NCI-H1694 (cell line): ENCODE results near the gene KNDC1.

ENCODE experiments used
- DNase-seq: peaks from one replicate; lab custom pipeline; 2025; lab: John Stamatoyannopoulos, UW

KNDC1 gene

GRCh38 chr10:133241501-133242205 lies 81.6 kb downstream of the KNDC1 start:
- no peak for DNase-seq

- DNase-seq: no peak
These were observed 82.8 kb downstream of the KNDC1 start for GRCh38 chr10:133242611-133243356.

- DNase-seq: no peak
These were observed 83.6 kb downstream of the KNDC1 start for GRCh38 chr10:133243593-133243992.

- no peak for DNase-seq
These were observed 85.6 kb downstream of the KNDC1 start for GRCh38 chr10:133245439-133246235.

- no peak for DNase-seq
These were observed 86.2 kb downstream of the KNDC1 start for GRCh38 chr10:133246236-133246626.

GRCh38 chr10:133247681-133248333 lies 87.8 kb downstream of the KNDC1 start:
- DNase-seq: no peak

GRCh38 chr10:133248334-133248715 lies 88.3 kb downstream of the KNDC1 start:
- DNase-seq: no peak

GRCh38 chr10:133249094-133249780 lies 89.2 kb downstream of the KNDC1 start:
- no peak for DNase-seq

GRCh38 chr10:133249975-133250754 lies 90.1 kb downstream of the KNDC1 start:
- DNase-seq: no peak

- no peak for DNase-seq
These were observed 91.6 kb downstream of the KNDC1 start for GRCh38 chr10:133251388-133252222.

GRCh38 chr10:133252223-133252552 lies 92.2 kb downstream of the KNDC1 start:
- no peak for DNase-seq

- no peak for DNase-seq
These were observed 93.4 kb downstream of the KNDC1 start for GRCh38 chr10:133253361-133253955.

GRCh38 chr10:133254421-133255120 lies 94.6 kb downstream of the KNDC1 start:
- no peak for DNase-seq

- DNase-seq: no peak
These were observed 95.3 kb downstream of the KNDC1 start for GRCh38 chr10:133255323-133255722.

- DNase-seq: no peak
These were observed 97.6 kb downstream of the KNDC1 start for GRCh38 chr10:133257489-133258065.

GRCh38 chr10:133258066-133258817 lies 98.2 kb downstream of the KNDC1 start:
- no peak for DNase-seq

- DNase-seq: no peak
These were observed 99.0 kb downstream of the KNDC1 start for GRCh38 chr10:133258818-133259601.
